ENCODE data around the gene ZNF444.

DNA sequence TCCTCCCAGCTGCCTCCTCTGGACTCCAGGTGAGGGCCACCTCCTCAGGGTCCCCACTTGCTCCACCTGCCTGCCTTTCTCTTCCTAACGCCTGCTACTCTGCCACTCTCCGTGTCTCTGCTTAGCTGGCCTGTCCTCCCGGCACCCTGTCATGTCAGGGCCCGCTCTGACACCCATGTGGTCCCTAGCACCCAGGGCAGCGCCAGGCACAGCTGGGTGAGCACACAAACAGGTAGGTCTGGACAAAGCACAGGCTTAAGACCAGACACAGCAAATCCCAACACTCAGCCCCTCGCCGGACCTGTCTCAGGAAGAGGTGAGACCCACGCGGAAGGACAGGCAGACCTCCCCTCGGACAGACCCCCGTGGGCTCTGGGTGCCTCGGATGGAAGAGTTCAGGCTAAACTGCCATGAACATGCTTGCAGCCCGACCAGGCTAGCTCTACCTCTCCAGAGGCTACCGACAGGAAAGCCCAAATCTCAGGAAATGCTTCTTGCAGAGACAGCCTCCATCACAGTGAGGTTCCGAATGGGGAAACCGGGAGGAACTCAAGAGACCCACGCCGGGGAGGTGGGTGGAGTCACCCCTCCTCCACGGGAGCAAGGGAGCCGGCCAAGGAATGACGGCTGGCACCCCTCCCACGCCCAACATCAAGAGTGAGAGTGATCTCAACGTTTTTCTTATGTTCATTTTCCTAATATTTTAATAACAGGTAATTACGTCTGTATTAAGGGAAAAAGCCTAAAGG, 32.5 kb upstream of the ZNF444 start:
- TF ChIP-seq, protein P1, sequence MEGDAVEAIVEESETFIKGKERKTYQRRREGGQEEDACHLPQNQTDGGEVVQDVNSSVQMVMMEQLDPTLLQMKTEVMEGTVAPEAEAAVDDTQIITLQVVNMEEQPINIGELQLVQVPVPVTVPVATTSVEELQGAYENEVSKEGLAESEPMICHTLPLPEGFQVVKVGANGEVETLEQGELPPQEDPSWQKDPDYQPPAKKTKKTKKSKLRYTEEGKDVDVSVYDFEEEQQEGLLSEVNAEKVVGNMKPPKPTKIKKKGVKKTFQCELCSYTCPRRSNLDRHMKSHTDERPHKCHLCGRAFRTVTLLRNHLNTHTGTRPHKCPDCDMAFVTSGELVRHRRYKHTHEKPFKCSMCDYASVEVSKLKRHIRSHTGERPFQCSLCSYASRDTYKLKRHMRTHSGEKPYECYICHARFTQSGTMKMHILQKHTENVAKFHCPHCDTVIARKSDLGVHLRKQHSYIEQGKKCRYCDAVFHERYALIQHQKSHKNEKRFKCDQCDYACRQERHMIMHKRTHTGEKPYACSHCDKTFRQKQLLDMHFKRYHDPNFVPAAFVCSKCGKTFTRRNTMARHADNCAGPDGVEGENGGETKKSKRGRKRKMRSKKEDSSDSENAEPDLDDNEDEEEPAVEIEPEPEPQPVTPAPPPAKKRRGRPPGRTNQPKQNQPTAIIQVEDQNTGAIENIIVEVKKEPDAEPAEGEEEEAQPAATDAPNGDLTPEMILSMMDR (IDR thresholded peaks at IDR 0.05; ENCODE audit: extremely low read depth in 1 of 2, insufficient read depth in 1 of 2, low read depth in 1 of 2, low read length in 2 of 2): no peak
- TF ChIP-seq MAX (IDR thresholded peaks at IDR 0.05; ENCODE audit: insufficient read depth, insufficient read length) (no peak), EZH2 (IDR thresholded peaks at IDR 0.05; ENCODE audit: borderline replicate concordance, low read depth, low read length, severe bottlenecking) (no peak), POLR2A (IDR thresholded peaks at IDR 0.05; ENCODE audit: low read depth, low read length) (no peak), POLR2AphosphoS5 (IDR thresholded peaks at IDR 0.05; ENCODE audit: insufficient read depth, low read depth, low read length) (no peak), MYC (IDR thresholded peaks at IDR 0.05; ENCODE audit: low read depth, low read length) (no peak), GATA2 (IDR thresholded peaks at IDR 0.05; ENCODE audit: insufficient read depth, insufficient read length, low read depth, low read length) (no peak), FOS (IDR thresholded peaks at IDR 0.05; ENCODE audit: borderline replicate concordance, insufficient read depth, low read length) (no peak)

Data from endothelial cell of umbilical vein (primary cell).